Pulmonary artery endothelial cell (primary cell): ENCODE data around the gene PGAP2. TPM values are rescaled to one million over a fixed set of nuclear protein-coding genes. Genes with fewer than 3 reads are reported as not detected.

Experiments
- DNase-seq: peaks from one replicate; pipeline ENCODE4 v3.0.0-alpha.2; 2011; ENCODE audit warnings: low read depth, low spot score
- total RNA-seq: library from RNA; depleted of rRNA; stranded (reverse); fragments of >200 nt; gene quantifications from 2 replicates; pipeline ENCODE4 v1.2.3, GENCODE V29; 2014

The PGAP2 gene
- total RNA-seq, 1 donor from 2014 or later = 10.9 TPM

DNA sequence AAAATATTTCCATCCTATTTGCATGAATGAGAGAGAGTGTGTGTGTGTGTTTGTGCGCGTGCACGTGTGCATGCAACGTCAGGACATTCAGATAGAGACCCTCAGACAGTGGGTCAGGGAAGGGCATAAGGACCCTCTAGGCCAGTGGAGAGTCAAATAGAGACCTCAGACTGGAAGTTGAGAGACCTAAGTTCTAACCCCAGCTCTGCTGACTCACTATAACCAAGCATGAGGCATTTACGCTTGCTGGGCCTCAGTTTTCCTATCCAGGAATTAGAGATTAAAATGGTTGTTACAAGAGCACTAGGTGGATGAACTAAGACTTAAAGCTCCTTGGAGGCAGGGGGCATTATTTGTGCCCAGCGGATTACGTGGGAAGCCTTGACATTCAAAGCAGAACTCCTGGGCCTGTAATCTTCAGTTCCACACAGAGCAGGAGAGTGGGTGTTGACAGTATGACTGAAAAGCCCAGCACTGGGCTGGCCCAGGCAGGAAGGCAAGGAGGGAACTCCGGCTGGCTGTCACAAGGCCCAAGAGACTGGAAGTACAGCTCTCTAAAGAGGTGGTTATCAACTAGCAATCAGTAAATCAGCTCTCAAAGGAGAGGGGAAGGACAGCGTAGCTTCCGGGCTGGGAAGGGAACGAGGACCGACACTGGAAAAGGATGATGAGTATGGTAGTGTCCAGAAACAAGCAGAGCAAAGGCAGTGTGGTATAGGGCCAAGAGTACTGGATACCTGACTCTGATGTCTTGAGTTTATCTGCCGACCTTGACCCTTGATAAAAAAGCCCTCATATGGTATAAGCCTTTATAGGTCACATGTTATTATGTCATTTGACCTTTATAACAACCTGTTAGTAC, 23.2 kb downstream of the PGAP2 start:
- no peak for DNase-seq

- DNase-seq = no peak
These were observed 24.5 kb downstream of the PGAP2 start for GRCh38 chr11:3832816-3833215.

GRCh38 chr11:3833449-3833848, 25.1 kb downstream of the PGAP2 start:
- DNase-seq = no peak

DNA sequence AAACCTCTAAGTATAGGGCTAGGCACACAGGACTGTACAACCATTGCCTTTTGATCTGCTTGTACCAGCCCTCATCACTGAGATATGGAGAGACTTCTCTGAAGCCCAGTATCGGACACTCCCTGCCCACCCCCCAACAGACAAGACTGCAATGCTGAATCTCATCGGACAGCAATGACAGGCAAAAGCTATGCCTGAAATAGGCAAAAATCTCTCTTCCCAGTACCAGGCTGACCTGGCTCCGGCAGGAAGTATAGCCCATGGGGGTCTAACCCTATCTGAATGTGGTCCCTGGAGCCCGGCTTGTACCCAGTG, 25.9 kb downstream of the PGAP2 start:
- no peak for DNase-seq

DNA sequence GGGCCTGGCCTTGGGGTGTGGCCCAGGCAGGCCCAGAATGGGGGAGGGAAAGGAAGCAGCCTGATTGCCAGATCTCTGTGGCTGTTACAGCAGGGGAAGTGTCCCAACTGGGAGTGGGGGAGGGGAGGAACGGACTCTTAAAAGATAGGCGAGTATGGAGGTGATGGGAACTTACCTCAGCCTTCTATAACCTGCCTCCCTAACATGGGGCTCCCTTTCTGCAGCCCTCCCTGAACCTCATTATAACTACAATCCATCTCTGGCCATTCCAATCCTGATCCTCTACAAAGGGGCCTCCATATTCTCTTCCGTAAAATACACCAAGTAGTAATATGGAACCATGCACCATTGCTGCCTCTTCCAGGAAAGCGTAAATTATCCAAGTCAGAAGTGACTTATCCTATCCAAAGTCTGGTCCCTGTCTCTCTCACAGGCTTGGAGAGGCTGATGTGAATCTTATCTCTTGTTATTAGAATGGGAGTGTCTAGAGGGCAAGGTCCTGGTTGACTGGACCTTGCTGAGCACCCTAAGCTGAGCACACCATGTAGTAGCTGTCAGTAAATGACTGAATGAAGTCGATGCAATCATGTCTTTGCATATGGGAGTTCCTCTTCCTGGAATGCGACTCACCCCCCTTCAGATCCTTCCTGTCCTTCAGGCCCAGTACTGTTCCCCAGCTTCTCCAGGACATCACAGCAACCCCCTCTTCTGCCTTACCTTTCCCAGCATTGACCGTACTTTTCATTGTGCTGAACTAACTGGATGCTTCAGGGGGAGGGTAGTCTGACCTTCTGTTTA, 26.5 kb downstream of the PGAP2 start:
- DNase-seq = no peak

DNA sequence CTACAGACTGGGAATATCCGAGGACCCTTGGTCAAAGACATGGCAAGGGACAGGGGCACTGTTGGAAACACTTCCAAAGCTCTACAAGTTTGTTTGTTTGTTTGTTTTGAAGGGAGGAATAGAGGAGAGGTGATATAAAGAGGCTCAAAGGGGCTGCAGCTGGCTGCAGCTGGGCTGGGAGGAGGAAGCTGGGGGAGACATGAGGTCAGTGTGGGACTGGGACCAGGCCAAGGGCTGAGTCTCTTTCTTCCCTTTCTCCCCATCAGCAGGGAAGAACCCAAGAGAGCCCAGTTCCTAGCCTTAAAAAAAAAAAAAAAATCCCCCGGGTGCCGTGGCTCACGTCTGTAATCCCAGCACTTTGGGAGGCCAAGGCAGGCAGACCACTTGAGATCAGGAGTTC, 27.4 kb downstream of the PGAP2 start:
- no peak for DNase-seq

DNA sequence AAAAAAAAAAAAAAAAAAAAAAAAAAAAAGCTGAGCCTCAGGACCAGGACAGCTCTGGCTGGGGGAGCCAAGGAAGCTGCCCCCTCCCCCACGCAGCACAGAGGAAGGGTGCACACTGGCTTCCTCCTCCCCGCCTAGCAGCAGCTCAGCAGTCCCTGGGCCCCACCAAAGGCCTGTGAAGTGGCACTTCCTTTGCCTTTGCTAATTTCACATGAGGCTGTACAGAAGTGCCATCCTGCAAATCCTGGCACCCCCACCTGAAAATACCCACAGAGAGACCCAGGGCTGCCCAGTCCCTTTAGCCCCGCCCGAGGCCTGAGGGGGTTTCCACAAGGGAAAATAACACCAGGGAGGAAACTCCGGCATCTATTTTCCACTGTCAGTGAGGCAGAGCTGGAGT, 28.5 kb downstream of the PGAP2 start:
- no peak for DNase-seq

GRCh38 chr11:3837793-3838192, 29.4 kb downstream of the PGAP2 start:
- no peak for DNase-seq

GRCh38 chr11:3838504-3838903, 30.1 kb downstream of the PGAP2 start:
- DNase-seq = no peak

DNA sequence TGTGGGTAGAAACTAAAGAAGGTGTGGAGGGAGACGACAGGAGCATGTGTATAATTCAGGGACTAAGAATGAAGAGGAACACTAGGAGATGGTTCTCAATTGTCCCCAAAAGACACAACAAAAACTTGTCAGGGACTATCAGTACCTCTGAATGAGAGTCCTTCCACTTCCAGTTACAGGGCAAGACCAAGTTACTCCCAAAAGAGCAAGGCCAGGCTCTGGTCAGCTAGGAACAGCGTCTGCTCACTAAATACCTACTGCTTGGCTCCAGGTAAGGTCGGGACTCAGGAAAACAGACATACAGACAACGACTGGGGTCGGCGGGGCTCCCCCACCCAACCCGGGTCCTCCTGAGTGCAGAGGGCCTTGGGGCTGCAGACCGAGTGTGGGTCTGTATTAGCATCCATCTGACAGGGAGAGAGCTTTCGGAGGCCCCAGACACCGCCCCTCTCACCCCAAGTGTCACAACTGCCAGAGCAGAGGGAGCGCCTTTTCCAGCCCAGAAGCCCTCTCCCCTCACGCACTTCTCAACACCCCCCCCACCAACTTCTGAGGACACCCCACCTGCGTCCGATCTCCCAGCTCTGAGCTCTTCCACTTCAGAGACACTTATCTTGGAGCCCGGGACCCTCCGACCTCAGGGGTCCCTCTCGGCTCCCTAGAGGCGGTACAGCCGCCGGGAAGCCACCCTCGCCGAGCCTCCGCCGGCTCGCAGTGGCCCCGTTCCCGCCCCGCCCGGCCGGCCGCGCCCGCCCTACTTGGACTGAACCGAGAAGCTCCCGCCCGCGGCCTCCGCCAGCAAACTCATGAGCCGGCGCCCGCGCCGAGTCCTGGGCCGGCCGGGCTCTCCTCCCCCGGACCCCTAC, 31.9 kb downstream of the PGAP2 start:
- DNase-seq = no peak

DNA sequence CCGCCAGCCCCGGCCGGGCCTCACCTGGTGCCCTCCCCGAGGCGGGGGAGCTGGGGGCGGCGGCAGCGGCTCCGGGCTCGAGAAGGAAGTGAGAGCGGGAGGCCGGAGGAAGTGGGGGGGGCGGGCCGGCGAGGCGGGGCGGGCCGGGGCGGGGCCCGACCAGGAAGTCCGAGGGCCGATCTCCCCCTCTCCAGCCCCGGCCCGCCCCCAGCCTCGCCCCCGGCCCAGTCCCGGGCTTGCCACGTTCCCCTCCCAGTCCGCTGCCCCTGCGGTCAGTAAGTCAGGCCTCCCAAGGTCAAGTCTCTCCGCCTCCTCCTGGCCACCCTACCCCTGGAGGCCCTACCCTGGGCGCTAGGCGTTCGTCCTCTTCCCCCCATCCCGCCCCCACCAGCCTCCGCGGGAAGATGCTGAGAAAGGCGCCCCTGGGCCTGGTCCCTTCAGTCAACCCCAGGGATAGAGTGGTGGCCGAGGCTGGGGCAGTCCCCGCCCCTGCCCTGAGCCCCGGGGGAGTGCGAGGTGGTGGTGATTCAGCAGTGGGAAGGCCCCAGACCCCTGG, 32.6 kb downstream of the PGAP2 start, which contains the start of gene RHOG:
Gene RHOG, minus strand, starts transcription at position 90 of the 556 bp plus-strand sequence. CDS start 12,821 bp downstream, outside the sequence.
- peak; percentile 20 for DNase-seq

DNA sequence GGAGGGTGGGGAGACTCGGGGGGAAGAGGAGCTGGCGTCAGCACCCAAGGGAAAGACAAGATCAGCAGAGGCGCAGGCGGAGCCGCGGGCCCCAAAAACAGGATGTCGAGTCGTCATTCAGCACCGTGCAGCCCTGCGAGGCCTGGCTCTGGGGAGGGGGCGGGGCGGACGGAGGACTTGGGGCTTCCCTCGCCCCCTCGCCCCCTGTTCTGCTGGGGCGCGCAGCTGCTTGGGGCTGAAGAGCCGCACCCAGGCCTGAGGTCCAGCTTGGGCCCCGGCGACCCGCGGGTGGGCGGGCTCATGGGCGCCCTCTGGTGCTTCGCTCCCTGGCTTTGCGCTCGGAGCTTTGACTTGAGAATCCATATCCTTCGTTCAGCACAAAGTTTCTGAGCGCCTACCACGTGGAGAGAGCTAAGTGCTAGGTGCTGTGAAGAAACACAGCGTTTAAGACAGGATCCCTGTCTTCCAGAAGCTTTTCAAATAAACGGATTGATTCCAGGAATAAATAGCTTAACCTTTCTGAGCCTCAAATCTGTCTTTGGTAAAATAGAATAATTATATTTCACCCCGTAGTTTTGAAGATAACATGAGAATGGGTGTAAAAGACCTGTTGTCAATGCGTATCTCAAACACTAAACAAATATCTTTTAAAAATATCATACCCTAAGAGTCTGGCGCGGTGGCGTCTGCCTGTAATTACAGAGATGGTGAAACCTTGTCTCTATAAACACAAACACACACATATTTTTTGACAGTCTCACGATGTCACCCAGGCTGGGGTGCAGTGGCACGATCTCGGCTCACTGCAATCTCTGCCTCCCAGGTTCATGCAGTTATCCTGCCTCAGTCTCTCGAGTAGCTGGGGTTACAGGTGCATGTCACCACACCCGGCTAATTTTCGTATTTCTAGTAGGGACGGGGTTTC, 33.3 kb downstream of the PGAP2 start:
- peak; percentile 61 for DNase-seq

DNA sequence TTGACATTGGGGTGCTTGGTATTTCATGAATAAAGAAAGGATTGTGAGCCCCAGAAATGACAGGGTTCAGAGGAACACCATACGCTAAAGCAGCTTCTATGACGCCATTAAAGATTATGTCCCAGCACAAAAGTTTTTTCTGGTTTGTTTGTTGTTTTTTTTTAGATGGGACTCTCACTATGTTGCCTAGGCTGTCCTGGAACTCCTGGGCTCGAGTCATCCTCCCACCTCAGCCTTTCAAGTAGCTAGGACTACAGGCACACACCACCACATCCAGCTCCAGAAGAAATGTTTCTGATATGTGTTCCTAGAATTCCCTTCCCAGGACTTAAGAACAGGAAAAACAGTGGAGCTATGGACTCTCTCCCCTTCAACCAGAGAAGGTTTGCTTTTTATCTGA, 35.0 kb downstream of the PGAP2 start:
- no peak for DNase-seq

DNA sequence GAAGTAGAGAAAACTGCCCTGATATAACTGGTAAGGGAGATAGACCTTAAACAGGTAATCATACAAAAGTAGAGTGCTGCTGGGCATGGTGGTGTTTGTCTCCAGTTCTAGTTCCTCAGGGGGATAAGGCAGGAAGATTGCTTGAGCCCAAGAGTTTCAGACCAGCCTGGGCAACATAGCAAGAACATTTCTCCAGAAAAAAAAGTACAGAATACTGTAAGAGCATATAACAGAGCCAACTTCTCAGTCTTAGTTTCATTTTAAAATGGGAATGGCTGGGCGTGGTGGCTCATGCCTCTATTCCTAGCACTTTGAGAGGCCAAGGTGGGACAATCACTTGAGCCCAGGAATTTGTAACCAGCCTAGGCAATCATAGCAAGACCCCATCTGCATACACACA, 36.9 kb downstream of the PGAP2 start:
- no peak for DNase-seq

- DNase-seq = no peak
These were observed 37.3 kb downstream of the PGAP2 start for GRCh38 chr11:3845670-3846069.

- no peak for DNase-seq
These were observed 41.0 kb downstream of the PGAP2 start for GRCh38 chr11:3849297-3849874.

- no peak for DNase-seq
These were observed 45.1 kb downstream of the PGAP2 start for GRCh38 chr11:3853545-3853842.

DNA sequence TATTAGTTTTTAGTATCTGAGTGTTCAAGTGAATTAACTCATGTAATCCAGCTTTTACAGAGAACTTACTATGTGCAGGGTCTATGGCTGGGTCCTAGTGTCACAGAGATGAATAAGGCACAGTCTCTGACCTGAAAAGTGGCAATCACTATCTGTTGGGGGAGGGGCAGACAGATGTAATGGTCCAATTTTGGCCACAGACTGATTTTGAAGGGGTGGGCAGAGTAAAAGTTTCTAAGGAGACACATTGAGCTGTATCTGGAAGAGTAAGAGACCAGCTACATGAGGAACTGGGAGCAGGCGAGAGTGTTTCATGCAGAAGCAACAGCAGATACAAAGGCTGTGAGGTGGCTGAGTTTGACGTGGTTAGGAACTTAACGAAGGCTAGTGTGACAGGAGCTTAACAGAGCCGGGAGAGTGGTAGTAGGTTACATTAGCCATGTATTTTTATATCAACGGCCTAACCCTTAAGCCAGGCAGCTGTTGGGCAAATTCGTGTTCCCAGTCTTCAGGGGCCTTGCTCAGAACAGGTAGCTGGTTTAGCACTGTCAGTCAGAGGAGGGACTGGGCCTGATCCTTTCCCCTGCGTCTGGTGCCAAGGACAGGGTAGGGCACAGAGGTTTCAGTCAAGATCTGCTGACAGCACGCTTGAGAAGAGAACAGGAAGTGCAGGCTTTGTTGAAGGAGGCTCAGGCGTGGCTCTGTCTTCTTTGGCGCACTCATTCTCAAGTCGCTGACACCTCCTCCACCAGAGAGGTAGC, 45.7 kb downstream of the PGAP2 start:
- no peak for DNase-seq

DNA sequence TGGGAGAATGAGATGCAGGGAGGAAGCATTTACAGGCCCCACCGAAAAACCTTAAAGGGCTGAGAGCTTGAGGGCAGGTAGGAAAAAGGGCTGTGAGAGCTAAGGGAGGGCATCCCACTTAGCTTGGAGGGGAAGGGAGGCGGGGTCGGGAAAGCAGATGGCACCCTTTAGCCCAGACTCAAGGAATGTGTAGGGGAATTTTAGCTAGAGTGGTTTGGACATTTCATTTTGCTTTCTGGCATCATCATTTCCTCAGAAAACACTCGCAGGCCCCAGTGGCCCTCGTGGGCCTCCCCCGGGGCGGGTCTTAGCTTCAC, 46.3 kb downstream of the PGAP2 start:
- DNase-seq = no peak
